Astrocyte of the spinal cord (primary cell): Measurements from ENCODE around the gene TJP2.

ENCODE experiments used
- DNase-seq: peaks from one replicate; pipeline ENCODE4 v3.0.0; 2011; ENCODE audit warnings: low read depth, low spot score
- H3K4me3 ChIP-seq: 2 replicates; pipeline ENCODE4 v1.5.1; 2011; ENCODE audit warnings: low read depth, mild to moderate bottlenecking, low read length, moderate library complexity
- CTCF ChIP-seq: IDR thresholded peaks from 2 replicates; pipeline ENCODE4 v1.5.1; 2012; ENCODE audit warnings: low read depth, mild to moderate bottlenecking, low read length, inconsistent platforms
- in situ Hi-C: cut with HindIII; loops from 2 replicates; pipeline ENCODE4 v1.10.0; 2017; ENCODE audit warnings: low sequenced_read_pairs

Gene TJP2

GRCh38 chr9:69213647-69214046 is 39.6 kb downstream of the TJP2 start:
- no peak overlapping the region for H3K4me3 ChIP-seq
- DNase-seq = no peak
- in situ Hi-C loops = no loop called here
- no peak for TF ChIP-seq CTCF

GRCh38 chr9:69214939-69215338 is 40.9 kb downstream of the TJP2 start:
- no peak for TF ChIP-seq CTCF
- in situ Hi-C loops = no loop called here
- no peak overlapping the region for H3K4me3 ChIP-seq
- DNase-seq = no peak

GRCh38 chr9:69215774-69216485 is 41.9 kb downstream of the TJP2 start:
- TF ChIP-seq CTCF = no peak
- in situ Hi-C loops = no loop called here
- DNase-seq = no peak
- H3K4me3 ChIP-seq = no peak overlapping the region

- DNase-seq = no peak
- H3K4me3 ChIP-seq = no peak overlapping the region
- no peak for TF ChIP-seq CTCF
- in situ Hi-C loops = no loop called here
Measured at GRCh38 chr9:69218166-69218565, 44.1 kb downstream of the TJP2 start.

- no peak for TF ChIP-seq CTCF
- H3K4me3 ChIP-seq = no peak overlapping the region
- in situ Hi-C loops = no loop called here
- no peak for DNase-seq
Measured at GRCh38 chr9:69221036-69221435, 47.0 kb downstream of the TJP2 start.

- no peak for DNase-seq
- no peak overlapping the region for H3K4me3 ChIP-seq
- in situ Hi-C loops = no loop called here
- TF ChIP-seq CTCF = no peak
Measured at GRCh38 chr9:69222970-69223369, 48.9 kb downstream of the TJP2 start.
